Adrenal gland (tissue), 12 donors: ENCODE data around the gene HTR2B. TPM values are rescaled to one million over a fixed set of nuclear protein-coding genes. Genes with fewer than 3 reads are reported as not detected.
A peak's percentile ranks its signal among the peaks of the same experiment; 100 is the strongest.

Experiments used
- DNase-seq, 7 donors: peaks; one replicate each; pipeline ENCODE4 v3.0.0-alpha.2; 2019 to 2020
- H3K27ac ChIP-seq, 5 donors: fragments of 200-600 bp; sonication (generic) in 4 of 5; 1 replicate in 3 of 5; 2 replicates in 2 of 5; pipeline versions ENCODE4 v1.5.1 to v1.8.0; 2016 to 2020; ENCODE audit warnings: mild to moderate bottlenecking in 1 of 5
- H3K27me3 ChIP-seq: fragments of 200-600 bp; 2 replicates; pipeline ENCODE4 v1.8.0; 2021
- H3K36me3 ChIP-seq, 2 donors: fragments of 200-600 bp; replicated peaks in 1 of 2; 1 replicate in 1 of 2; 2 replicates in 1 of 2; pipeline versions ENCODE4 v1.5.1 to v1.8.0; 2018 to 2022
- H3K4me1 ChIP-seq, 2 donors: fragments of 200-600 bp; replicated peaks in 1 of 2; 1 replicate in 1 of 2; 2 replicates in 1 of 2; pipeline versions ENCODE4 v1.5.1 to v1.8.0; 2018 to 2021
- H3K4me3 ChIP-seq, 4 donors: fragments of 200-600 bp; sonication (generic) in 3 of 4; one replicate each; pipeline ENCODE4 v1.5.1; 2016 to 2018
- H3K9me3 ChIP-seq, 3 donors: fragments of 200-600 bp; sonication (generic) in 1 of 3; replicated peaks in 1 of 3; 1 replicate in 2 of 3; 2 replicates in 1 of 3; pipeline versions ENCODE4 v1.5.1 to v1.8.0; 2016 to 2021
- CTCF ChIP-seq, 6 experiments: fragments of 450-650 bp in 4 of 6; fragments of 200-600 bp in 2 of 6; sonication (generic) in 1 of 6; IDR thresholded peaks; 1 replicate in 5 of 6; 2 replicates in 1 of 6; pipeline versions ENCODE4 v1.5.1 to v1.8.0; 2016 to 2021; ENCODE audit warnings: antibody characterized with exemption in 6 of 6, mild to moderate bottlenecking in 2 of 6, moderate library complexity in 1 of 6
- POLR2A ChIP-seq, 2 donors: fragments of 450-650 bp; IDR thresholded peaks; one replicate each; pipeline ENCODE4 v1.6.1; 2017; ENCODE audit warnings: antibody characterized with exemption in 2 of 2, mild to moderate bottlenecking in 2 of 2, moderate library complexity in 1 of 2
- WGBS, 4 donors: extraction: QIAGEN DNeasy Blood & Tissue Kit in 2 of 4; methylation state at CpG; one replicate each; pipeline versions ENCODE4 v1.1.5 to v1.1.7; 2013 to 2017; 5-methylcytosine and 5-hydroxymethylcytosine counted together
- intact Hi-C, 2 donors: fragments of 100-400 bp; cut with DNase I; formaldehyde crosslinking; loops; one replicate each; pipeline versions ENCODE4 v1.14.1 to v1.15.0; 2022 to 2023
- polyA plus RNA-seq, 3 donors: library from polyadenylated mRNA; stranded (reverse); fragments of 200-250 nt in 2 of 3; fragments of 350-450 nt in 1 of 3; fragmentation: Illumina TruSeq in 1 of 3; extraction: RNeasy Lipid Tissue Mini Kit (QIAGEN cat#74804) in 1 of 3; gene quantifications; one replicate each; pipeline ENCODE4 v1.2.3, GENCODE V29; 2013 to 2014
- total RNA-seq, 9 donors: library from RNA; depleted of rRNA in 4 of 9; stranded (reverse); fragments of >200 nt in 4 of 9; fragments of 120-200 nt in 1 of 9; fragmentation: NEBNext Ultra II Directional in 1 of 9; extraction: Animal tissue kit (Norgen Biotek cat#: 25700) in 1 of 9; gene quantifications; one replicate each; pipeline versions ENCODE4 v1.1.0 to v1.2.4, GENCODE V29; 2013 to 2023
- donor health status: healthy with polysubstance abuse.
- donor health status: Bipolar disorder and iron deficiency.
- donor health status: DM: yes; HTN: yes; CAD: no.
- donor health status: DM: no; HTN: no; CAD: no.
- donor health status: DM: no; HTN: no; CAD: no.
- donor health status: DM: yes; HTN: yes; CAD: no.

HTR2B gene
- total and polyA plus RNA-seq, 12 donors, result 1.2 to 90.0 (median 32.9) TPM

- Histone ChIP-seq H3K9me3 (no peaks in the 10 kb centered on the region), H3K27ac (no peak overlapping the region), H3K36me3 (peaks cover 0 to 85% of the 10 kb centered on the region in 2 donors), H3K4me1 (peaks cover 0 to 23% of the 10 kb centered on the region in 2 donors), H3K27me3 (no peaks in the 10 kb centered on the region), H3K4me3 (no peak overlapping the region)
- intact Hi-C loops, result no loop called here
- no peak for DNase-seq
- WGBS, 4 donors, result 97 to 100% (median 100%) methylated on average over 1 of the region's 1 CpG
- no peak for TF ChIP-seq POLR2A (IDR thresholded peaks at IDR 0.05)
- no peak for TF ChIP-seq CTCF (IDR thresholded peaks at IDR 0.05)
Observed at GRCh38 chr2:231065966-231066365, 58.9 kb downstream of the HTR2B start.

GRCh38 chr2:231063347-231063746, 61.5 kb downstream of the HTR2B start:
- WGBS, 4 donors, result 89 to 96% (median 93%) methylated on average over 1 of the region's 1 CpG
- H3K4me3 ChIP-seq, result no peak overlapping the region
- H3K36me3 ChIP-seq, result peaks cover 0 to 63% of the 10 kb centered on the region in 2 donors
- DNase-seq, result peak in 1 of 7 donors; percentile 14
- no peaks in the 10 kb centered on the region for H3K9me3 ChIP-seq
- no peaks in the 10 kb centered on the region for H3K27me3 ChIP-seq
- H3K27ac ChIP-seq, result no peak overlapping the region
- intact Hi-C loops, result no loop called here
- no peak for TF ChIP-seq CTCF (IDR thresholded peaks at IDR 0.05)
- no peak for TF ChIP-seq POLR2A (IDR thresholded peaks at IDR 0.05)
- H3K4me1 ChIP-seq, result peaks cover 3 to 43% of the 10 kb centered on the region in 2 donors

GRCh38 chr2:231062776-231063175, 62.1 kb downstream of the HTR2B start:
- peaks cover 3 to 45% of the 10 kb centered on the region in 2 donors for H3K4me1 ChIP-seq
- H3K36me3 ChIP-seq, result peaks cover 0 to 58% of the 10 kb centered on the region in 2 donors
- intact Hi-C loops, result no loop called here
- DNase-seq, result no peak
- 77 to 87% (median 84%) methylated on average over 3 of the region's 3 CpGs for WGBS, 4 donors
- TF ChIP-seq CTCF (IDR thresholded peaks at IDR 0.05) (no peak), POLR2A (IDR thresholded peaks at IDR 0.05) (no peak)
- H3K27ac ChIP-seq, result no peak overlapping the region
- no peaks in the 10 kb centered on the region for H3K27me3 ChIP-seq
- no peak overlapping the region for H3K4me3 ChIP-seq
- no peaks in the 10 kb centered on the region for H3K9me3 ChIP-seq

- TF ChIP-seq CTCF (IDR thresholded peaks at IDR 0.05), result no peak
- no peak for TF ChIP-seq POLR2A (IDR thresholded peaks at IDR 0.05)
Observed at GRCh38 chr2:231059756-231060155, 65.1 kb downstream of the HTR2B start.

More at GRCh38 chr2:231059756-231060155, 65.1 kb downstream of the HTR2B start:
- DNase-seq, result no peak
- Histone ChIP-seq H3K27me3 (no peaks in the 10 kb centered on the region), H3K4me1 (peaks cover 3 to 47% of the 10 kb centered on the region in 2 donors), H3K27ac (no peak overlapping the region), H3K4me3 (no peak overlapping the region), H3K9me3 (no peaks in the 10 kb centered on the region), H3K36me3 (peaks cover 0 to 32% of the 10 kb centered on the region in 2 donors)
- intact Hi-C loops, result no loop called here
- 81 to 89% (median 85%) methylated on average over 2 of the region's 2 CpGs for WGBS, 4 donors
